K562 (cell line): ENCODE measurements around the gene MT1A.

ENCODE experiments used
- BACH1 ChIP-seq: fragments of 200-800 bp; sonication (Bioruptor generic); IDR thresholded peaks from 2 replicates; pipeline ENCODE4 v1.6.1; 2016; ENCODE audit warnings: missing genetic modification characterization, missing compliant biosample characterization
- CTCF ChIP-seq, 3 experiments: IDR thresholded peaks in 2 of 3; conservative IDR thresholded peaks in 1 of 3; 2 replicates each; pipeline ENCODE4 v1.5.1; 2011 to 2012; ENCODE audit warnings: low read length in 3 of 3, mild to moderate bottlenecking in 3 of 3, control low read depth in 2 of 3, improper control_type of control experiment in 1 of 3, inconsistent platforms in 1 of 3, low read depth in 1 of 3, mixed read lengths in 1 of 3, moderate library complexity in 1 of 3; ENCODE audit not compliant: insufficient read depth in 2 of 3
- HDGF ChIP-seq: fragments of 450-650 bp; IDR thresholded peaks from 2 replicates; pipeline ENCODE4 v1.6.1; 2016
- POLR2AphosphoS5 ChIP-seq: IDR thresholded peaks from 2 replicates; pipeline ENCODE4 v1.6.1; 2011; ENCODE audit warnings: mild to moderate bottlenecking, low read depth, low read length, moderate library complexity; ENCODE audit not compliant: control insufficient read depth, insufficient read depth
- PURB ChIP-seq: sonication (generic); formaldehyde crosslinking; IDR thresholded peaks from 2 replicates; pipeline ENCODE4 v1.9.0; 2021; ENCODE audit warnings: low read depth, mild to moderate bottlenecking, missing genetic modification reagents
- RAD21 ChIP-seq, 2 experiments: fragments of 250-450 bp in 1 of 2; fragments of 450-650 bp in 1 of 2; sonication (Bioruptor Pico) in 1 of 2; formaldehyde crosslinking in 1 of 2; IDR thresholded peaks in 1 of 2; conservative IDR thresholded peaks in 1 of 2; 2 replicates each; pipeline versions ENCODE4 v1.4.0 to v1.8.0; 2020 to 2022; ENCODE audit warnings: mild to moderate bottlenecking in 2 of 2, moderate library complexity in 1 of 2
- RNF2 ChIP-seq: sonication (generic); IDR thresholded peaks from 2 replicates; pipeline ENCODE4 v1.6.1; 2016
- TBP ChIP-seq: optimal IDR thresholded peaks from 2 replicates; pipeline ENCODE3; 2011; ENCODE audit warnings: low read depth, low read length, improper control_type of control experiment
- ZKSCAN1 ChIP-seq: fragments of 150-350 bp; IDR thresholded peaks from 2 replicates; pipeline ENCODE4 v1.6.1; 2016; ENCODE audit warnings: low read depth, low read length
- ZNF133 ChIP-seq: fragments of 250-450 bp; sonication (Bioruptor Pico); IDR thresholded peaks from 2 replicates; pipeline ENCODE4 v1.4.0; 2020; ENCODE audit warnings: mild to moderate bottlenecking

GRCh38 chr16:56611281-56611833 lies 27.1 kb upstream of the MT1A start:
- TF ChIP-seq CTCF (IDR thresholded peaks at IDR 0.05 in 2 of 3, conservative IDR thresholded peaks at IDR 0.05 in 1 of 3; ENCODE audit: insufficient read depth in 2 of 3, low read depth in 1 of 3, low read length in 3 of 3): no peak
- no peak for TF ChIP-seq RAD21 (CRISPR knock-in tag; conservative IDR thresholded peaks at IDR 0.05 in 1 of 2, IDR thresholded peaks at IDR 0.05 in 1 of 2)
- no peak for TF ChIP-seq ZKSCAN1
- TF ChIP-seq TBP: no peak
- no peak for TF ChIP-seq ZNF133 (CRISPR knock-in tag)
- no peak for TF ChIP-seq RNF2
- TF ChIP-seq BACH1 (tag): no peak
- no peak for TF ChIP-seq POLR2AphosphoS5
- no peak for TF ChIP-seq PURB (CRISPR knock-in tag)
- TF ChIP-seq HDGF: no peak
